ENCODE results near the gene KCNJ8. TPM values are rescaled to one million over a fixed set of nuclear protein-coding genes. Genes with fewer than 3 reads are reported as not detected.

KCNJ8 gene
- total and polyA plus RNA-seq, 2 of the 8 experiments (the other 6 are each of a cell fraction or from before 2014, with no cell fraction given), result 0.48 to 1.4 TPM

DNA sequence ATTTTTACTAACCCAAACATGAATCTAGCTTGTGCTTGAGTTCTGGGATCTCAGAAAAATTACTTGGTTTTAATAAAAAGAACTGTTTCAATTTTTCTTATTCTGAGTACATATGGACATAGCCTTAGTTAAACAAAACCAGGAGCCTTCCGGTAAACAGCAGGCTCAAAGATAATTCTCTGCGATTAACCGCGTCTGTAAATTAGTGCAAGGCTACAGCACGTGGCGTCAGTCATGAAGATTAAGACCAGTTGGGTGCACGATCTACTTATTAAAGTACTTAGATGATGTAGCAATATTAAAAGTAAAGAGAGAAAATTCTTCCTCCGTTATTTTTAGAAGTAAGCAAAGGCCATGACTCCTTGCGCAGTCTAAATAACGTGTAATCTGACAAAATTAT, 700 bp downstream of the KCNJ8 start (continued):
- TF ChIP-seq SUZ12 (IDR thresholded peaks at IDR 0.05; ENCODE audit: low read length) (no peak; the same call in 1 of the 2 replicates), EP300 (IDR thresholded peaks at IDR 0.05; ENCODE audit: borderline replicate concordance in 1 of 2, low read depth in 2 of 2, low read length in 2 of 2) (no peak), CHD1 (IDR thresholded peaks at IDR 0.05; ENCODE audit: low read depth, low read length) (no peak), KDM5A (IDR thresholded peaks at IDR 0.05; ENCODE audit: low read length) (no peak), BACH1 (IDR thresholded peaks at IDR 0.05; ENCODE audit: low read length) (no peak), FOSL1 (IDR thresholded peaks at IDR 0.05; ENCODE audit: insufficient read depth, low read depth, low read length) (no peak), CBX5 (IDR thresholded peaks at IDR 0.05; ENCODE audit: low read depth, low read length) (no peak)
